ENCODE data around the gene POLL.
A peak's percentile ranks its signal among the peaks of the same experiment; 100 is the strongest.

POLL gene

DNA sequence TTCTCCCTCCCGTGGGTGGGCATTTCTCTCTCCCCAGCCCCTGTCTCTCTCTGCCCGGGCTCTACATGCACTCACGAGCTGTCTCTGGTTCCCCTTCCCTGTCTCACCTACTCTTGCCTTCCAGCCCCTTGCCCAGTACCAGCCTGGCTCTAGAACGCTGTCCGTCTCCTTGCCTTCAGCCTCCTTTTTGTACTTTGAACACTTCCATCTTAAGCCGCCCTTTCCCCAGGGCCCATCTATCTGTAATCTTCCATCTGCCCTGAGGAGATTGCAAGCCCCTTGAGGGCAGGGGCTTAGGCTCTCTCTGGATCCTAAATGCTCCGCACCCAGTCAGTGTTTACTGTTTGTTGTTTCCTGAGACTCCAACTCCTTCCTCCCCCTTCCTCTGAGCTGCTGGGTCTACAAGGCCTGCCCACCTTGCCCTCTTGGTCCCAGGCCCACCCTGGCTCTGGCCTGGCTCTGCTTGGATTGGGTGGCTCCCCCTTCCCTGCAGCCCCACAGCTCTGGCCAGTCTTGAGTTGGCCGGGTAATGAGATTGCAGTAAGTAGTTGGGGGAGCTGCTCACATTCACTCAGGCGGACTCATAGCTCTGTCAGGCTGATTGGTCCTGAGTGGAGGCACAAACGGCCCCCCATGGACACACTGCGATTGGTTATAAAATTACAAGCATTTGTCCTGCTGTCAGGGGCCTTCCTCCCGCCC, 28.3 kb downstream of the POLL start:
- no peak for DNase-seq

DNA sequence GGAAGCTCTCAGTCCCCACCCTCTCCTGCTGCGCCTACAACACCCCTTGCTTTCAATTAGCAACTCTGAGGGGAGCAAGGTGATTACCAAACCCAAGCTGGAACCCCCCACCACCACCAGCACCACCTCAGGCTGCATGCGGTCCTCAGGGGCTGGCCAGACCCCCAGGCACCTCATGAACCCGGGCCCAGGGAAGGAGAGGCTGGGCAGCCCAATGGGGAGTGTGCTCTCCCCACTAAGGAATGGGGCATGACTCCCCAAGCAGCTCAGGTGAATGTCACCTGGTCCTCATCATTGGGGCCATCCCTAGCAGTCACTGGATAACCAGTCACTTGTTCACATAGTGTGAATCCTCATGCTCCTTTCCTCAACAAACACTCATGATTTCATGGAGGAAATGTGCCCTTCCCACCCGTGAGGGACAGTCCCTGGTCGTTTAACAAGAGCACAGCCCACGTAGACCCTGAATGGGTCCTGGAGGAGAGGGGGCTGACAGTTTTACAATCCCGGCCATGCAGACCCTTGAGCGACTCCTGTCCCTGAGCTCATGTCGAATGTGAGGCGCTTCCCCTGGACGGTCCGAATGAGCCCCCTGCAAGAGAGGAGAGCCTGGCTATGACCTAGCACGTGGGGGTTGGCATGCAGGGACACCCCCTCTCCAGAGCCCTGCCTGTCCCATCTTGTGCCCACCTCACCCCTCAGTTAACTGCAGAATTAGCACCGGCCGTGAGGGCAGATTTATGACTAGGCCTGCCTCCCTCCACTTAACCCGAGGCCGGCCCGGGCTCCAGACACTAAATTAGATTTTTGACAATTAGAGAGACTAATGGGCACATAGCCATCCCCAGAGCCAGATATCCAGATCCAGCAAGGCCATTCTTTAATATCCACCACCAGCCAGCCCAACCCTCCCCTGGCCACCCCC, 29.1 kb downstream of the POLL start:
- no peak for DNase-seq

DNA sequence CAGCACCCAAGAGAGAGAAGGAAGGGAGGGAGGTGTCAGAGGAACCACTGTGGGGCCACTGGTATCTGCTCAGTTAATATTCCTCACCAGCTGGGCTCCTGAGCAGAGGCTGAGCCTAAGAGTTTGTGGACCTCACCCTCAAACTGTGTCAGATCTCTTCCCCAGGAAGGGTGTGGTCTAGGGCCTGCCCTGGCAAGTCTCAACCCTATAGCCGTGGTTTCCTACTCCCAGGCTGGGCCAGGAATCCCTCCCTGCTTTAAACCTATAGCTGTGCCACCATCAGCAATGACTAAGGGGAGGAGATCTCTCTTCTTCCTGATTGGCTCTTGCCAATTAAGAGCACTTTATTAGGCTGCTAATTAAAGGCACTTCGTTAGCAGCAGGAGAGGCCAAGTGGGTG, 29.9 kb downstream of the POLL start:
- no peak for DNase-seq

DNA sequence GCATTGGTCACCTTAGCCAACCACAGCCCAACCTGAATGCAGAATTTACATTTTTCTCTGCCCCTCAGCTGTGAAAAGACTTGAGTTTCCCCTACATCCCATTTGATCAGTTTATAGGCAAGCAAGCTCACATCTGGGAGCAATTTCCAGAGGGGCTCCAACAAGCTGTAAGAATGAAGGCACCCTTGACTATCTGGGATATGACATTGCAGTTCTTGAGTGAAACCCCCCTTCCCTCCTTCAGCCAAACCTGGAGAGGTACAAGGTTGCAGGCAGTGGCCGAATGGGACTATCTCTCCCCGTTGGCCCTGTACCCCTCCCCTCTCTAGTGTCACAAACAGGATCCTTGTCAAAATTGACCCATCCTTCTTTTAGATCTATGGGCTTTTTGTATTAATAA, 30.5 kb downstream of the POLL start:
- DNase-seq = no peak

DNA sequence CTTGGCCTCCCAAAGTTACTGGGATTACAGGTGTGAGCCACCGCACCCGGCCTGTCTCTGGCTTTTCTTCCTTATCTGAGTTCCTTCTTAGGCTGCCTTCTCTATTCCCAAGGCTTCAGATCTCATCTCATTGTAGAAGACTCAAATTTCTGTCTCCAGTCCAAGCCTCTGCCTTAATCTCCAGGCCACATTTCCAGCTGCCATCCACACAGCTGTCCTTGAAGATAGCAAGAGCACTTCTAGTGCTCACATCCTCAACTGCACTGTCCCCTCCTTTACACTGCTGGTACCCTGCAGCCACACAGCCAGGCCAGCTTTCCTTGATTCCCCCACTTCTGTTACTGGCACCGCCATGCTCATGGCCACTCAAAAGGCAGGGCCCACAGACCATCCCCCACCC, 35.6 kb downstream of the POLL start:
- DNase-seq = no peak

DNA sequence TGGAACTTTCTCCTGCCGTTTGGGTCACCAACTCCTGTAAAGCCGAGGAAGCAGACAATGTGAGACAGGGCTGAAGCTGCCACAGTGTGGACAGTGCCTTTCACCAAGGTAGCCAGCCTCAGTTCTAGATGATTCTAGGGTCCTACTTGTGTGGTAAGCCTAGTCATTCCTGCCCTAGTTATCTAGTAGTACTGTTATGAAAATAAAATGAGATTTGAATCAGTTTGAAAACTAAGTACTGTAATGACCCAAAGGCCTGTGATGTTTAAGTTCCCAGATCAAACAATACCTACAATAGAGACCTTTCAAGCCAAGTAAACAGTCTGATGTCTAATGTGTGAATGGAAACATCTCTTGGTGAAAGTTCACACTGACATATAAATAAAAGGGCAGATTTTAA, 37.1 kb downstream of the POLL start:
- no peak for DNase-seq

DNA sequence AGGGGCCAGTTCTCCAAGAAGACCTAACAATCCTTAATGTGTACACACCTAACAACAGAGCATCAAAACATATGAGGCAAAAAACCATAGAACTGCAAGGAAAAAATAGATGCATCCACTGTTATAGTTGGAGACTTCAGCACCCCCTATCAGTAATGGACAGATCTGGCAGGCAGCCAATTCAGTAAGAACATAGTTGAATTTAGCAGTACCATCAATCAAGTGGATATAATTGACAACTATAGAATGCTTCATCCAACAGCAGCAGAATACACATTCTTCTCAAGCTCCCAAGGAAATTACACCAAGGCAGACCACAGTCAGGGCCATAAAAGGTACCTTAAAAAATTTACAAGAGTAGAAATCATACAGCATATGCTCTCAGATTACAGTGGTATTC, 42.2 kb downstream of the POLL start:
- no peak for DNase-seq

DNA sequence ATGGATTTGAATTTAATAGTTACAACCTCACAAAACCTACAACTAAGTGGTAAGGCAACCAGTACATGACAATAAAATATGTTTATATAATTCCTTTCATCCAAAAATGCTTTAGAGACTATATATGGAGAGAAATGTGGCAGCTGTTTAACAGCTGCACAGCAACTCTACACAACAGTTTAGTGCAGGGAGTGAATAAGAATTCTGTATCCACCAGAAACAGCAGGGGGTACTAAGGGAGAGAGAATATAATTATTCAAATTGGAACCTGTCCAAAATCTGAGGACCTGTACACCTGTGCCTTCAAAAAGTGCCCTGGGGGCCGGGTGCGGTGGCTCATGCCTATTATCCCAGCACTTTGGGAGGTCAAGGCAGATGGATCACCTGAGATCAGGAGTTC, 49.6 kb downstream of the POLL start:
- DNase-seq = no peak

DNA sequence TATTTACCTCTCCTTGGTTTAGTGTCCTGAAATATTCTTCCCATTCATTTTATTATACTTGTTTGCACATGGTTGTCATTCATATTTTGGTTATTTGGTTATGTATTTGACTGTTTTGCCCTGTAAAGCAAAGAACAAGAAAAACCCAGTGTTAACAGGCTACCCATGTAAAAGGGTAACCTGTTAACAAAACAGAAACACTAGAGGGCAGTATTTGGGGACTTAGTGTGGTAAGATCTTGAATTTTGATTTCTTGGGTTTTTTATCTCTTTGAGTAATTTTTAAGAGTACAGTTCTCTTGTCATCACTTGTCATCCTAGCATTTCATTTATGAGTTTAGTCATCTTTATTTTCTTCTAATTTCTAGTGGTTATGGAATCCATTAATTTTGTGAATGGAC, 51.3 kb downstream of the POLL start:
- peak; percentile 22 for DNase-seq

DNA sequence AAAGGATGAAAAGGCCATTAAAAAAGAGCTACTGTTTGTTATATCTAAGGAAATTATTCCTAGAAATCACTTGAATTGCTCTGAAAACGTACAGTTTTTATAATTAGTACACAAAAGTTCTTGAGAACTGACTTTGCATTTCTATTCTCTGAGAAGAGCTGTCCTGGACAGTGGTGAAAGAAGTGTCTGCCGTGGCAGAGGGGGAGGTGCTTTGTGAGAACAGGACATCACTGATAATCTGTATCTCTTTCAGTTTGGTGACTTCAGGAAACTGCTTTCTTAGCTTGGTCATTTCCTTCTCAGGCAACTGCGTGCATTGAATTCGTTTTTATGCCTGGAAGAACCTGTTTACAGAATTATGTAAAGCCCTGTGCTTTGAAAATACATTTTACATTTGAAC, 52.1 kb downstream of the POLL start:
- no peak for DNase-seq

DNA sequence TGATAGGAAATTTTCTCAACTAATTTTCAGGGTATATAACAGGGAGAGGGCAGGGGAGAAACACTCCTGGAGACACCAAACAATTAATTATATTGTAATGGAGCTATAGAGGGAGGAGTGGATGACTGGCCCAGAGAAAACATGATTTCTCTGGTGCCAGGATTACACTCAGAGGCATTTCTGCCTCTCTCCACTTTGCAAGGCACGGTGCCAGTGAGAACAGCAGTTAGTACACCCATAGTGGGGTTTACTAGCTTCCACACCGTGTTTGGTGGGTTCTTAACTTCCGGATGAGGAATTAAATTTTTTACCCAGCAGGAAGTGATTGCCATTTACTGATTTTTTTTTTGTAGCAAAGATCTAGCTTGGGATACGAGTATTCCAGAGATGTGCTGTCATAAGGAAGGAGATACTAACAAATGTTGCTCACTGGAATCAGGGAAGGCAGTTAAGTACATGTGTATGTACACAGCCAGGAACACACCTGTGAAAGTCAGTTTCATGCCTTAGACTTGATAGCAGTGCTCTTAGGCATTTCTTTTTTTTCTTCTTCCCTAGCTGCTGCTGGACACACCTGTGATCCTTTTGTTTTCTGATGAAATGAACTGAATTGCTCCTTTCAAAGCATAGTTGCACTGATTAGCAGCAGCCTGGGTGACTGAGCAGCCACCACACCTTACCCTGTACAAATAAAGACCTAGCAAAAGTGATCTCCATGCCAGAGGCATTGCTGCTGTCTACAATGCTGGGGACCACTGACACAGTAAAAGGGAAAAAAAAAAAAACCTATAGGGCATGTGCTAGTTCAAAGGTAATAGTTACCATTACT, 58.1 kb downstream of the POLL start:
- no peak for DNase-seq

DNA sequence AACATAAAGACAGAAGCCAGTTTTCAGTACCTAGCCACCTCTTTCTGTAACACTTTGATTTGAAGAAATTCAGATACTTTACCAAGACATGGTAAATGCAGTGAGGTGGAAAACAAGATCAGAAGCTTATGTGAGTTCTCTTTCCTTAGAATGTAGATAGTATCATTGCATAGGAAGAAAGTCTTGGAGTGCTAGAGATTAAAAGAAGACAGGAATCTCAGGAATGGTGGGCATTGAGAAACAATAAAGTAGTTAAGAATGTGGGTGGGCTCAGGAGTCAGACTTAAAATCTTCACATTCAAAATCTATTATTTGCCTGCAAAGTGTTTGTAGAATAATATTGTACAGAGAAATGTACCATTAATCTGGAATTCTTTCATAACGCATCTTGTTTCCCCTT, 58.9 kb downstream of the POLL start:
- DNase-seq = no peak
